HG02642 (cell line): ENCODE measurements around the gene ISY1.
"Not testable (repeated sequence)": the region's sequence is repeated elsewhere in the genome, so short reads cannot be mapped to it uniquely, and the experiment has no call there.

Experiments used
- ATAC-seq: cut with Tn5 transposase; IDR thresholded peaks from one replicate; pipeline ENCODE4 v1.9.1; 2021; ENCODE audit warnings: mild to moderate bottlenecking; ENCODE audit not compliant: unreplicated experiment, poor library complexity

Gene ISY1

DNA sequence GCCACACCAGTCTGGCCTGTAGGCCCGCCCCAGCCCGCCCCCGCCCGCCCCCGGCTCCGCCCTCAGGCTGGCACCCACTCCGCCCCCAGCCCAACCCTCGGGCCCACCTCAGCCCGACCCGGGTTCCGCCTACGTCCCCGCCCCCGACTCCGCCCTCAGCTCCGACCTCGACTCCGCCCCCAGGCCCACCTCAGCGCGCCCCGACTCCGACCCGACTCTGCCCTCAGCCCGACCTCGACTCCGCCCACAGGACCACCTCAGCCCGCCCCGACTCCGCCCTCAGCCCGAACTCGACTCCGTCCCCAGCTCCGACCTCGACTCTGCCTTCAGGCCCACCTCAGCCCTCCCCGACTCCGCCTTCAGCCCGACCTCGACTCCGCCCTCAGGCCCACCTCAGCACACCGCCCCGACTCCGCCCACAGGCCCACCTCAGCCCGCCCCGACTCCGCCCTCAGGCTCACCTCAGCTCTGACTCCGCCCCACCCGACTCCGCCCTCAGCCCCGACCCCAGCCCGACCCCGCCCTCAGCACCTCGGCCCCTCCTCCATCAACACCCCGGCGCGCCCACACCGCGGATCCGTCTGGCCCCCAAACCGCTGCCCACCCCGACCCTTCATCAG is 39.0 kb downstream of the ISY1 start, which contains the start of gene RAB43:
Gene RAB43 (minus strand): TSS at position 13 of the 620 bp plus-strand sequence. CDS start 315 bp downstream, outside the sequence.
- peak; percentile 51 for ATAC-seq

- ATAC-seq = peak; percentile 3
These were observed 39.7 kb downstream of the ISY1 start for GRCh38 chr3:129121016-129121791.

- ATAC-seq = peak; percentile 66
These were observed 40.4 kb downstream of the ISY1 start for GRCh38 chr3:129120254-129121004.

GRCh38 chr3:129119365-129120100 is 41.3 kb downstream of the ISY1 start:
- ATAC-seq = no peak

GRCh38 chr3:129118745-129119144 is 42.1 kb downstream of the ISY1 start:
- no peak for ATAC-seq

DNA sequence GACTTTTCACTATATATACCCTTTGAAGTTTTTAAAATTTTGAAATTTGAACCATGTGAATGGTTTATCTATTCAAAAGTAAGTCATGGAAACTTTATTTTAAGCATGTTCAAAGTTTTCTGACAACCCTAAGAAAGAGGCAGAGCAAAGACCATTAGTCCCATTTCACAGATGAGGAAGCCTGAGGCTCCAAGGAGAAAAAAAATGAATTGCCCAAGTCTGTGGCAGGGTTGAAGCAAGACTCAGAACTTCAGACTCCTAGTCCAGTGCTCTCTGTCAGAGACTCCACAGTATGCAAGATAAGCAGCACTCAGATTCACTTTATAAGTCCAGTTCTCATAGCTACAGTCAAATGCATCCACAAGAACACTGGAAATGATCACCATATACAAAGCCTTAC is 43.7 kb downstream of the ISY1 start:
- ATAC-seq = no peak

DNA sequence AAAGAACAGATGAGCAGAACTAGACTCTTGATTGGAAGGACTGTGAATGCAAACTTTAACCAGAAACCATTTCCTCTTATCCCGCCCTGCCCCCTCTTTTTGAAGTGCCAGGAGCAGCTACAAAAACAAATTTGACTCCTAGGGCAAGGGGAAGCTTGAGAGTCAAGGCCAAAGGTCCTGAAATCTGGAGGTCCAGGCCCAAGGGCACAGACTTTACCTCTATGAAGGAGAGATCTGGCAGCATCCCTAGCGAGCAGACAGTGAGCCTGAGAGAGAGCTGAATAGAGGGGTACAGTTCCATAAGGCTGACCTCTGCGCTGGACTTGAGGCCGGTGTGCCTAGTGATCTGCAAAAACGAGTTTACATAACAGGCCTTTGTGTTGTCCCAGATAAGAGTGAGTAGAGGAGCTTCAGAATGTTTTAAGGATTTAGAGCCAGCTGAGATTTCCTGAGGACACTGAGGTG is 44.3 kb downstream of the ISY1 start:
- ATAC-seq = no peak

DNA sequence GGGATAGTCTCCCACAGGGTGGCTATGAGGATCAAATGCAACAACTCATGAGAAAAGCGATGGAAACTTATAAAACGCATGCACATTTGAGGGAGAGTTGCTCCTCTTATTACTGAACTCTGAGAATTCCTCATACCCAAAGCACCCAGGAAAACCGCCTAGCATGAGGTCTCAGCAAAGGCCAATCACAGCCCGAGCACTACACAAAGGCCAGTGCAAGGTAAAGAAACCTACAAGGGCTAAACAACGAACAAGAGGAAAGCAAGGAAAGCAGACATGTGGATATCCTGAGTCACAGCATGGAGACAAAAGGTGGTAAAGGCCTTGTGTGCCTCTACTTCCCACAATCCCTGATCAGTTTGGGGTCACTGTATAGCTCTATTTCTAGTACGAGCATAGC is 46.4 kb downstream of the ISY1 start:
- ATAC-seq = no peak

DNA sequence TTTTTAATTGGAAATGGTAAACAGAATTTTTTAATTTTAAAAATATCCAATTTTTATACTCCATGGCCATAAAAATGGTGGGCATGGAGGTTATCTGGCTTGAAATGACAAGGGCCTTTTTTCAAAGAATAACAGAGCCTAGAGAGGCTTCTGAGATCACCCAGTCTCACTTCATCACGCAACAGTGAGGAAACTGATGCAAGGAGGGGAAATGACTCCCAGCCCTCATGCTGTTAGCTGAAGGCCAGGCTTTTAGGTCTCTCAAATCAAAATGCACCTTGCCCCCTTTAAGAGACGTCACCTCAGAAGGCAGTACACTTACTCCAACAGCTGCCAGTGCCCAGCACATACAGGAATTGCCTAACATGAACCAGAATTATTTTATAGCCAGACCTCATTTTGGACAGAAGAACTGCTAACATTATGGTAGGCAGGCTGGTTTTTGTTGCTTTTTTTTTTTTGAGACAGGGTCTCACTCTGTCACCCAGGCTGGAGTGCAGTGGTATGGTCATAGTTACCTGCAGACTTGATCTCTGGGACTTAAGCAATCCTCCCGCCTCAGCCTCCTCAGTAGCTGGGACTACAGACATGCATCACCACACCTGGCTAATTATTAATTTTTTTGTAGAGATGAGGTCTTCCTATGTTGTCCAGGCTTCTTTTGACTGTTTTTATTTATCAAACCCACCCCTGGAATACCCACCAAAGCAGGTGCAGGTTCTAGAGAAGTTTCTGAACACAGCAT is 48.4 kb downstream of the ISY1 start:
- ATAC-seq = no peak

DNA sequence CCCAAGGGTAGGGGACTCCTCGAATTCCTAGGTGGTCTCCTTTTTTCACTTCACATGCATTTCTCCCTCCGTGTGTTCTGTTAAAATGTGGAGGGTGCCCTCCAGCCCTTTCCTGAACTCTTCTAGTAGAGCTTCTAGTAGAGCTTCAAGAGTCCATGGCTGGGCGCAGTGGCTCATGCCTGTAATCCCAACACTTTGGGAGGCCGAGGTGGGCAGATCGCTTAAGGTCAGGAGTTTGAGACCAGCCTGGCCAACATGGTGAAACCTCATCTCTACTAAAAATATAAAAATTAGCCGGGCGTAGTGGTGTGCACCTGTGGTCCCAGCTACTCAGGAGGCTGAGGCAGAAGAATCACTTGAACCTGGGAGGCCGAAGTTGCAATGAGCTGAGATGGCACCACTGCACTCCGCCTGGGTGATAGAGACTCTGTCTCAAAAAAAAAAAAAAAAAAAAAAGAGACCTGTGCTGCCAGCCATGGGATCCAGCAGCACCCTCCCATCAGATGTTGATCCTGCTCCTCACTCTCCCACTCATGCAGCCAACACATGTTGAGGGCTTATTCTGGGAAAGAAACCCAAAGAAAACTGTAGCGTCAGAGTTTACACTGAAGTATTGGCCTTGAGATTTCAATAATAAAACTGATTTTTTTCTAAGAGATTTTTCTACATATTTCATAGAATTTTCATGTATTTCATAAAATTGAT is 49.6 kb downstream of the ISY1 start:
- not testable (repeated sequence) for ATAC-seq

GRCh38 chr3:129107793-129108192 is 53.1 kb downstream of the ISY1 start:
- no peak for ATAC-seq

DNA sequence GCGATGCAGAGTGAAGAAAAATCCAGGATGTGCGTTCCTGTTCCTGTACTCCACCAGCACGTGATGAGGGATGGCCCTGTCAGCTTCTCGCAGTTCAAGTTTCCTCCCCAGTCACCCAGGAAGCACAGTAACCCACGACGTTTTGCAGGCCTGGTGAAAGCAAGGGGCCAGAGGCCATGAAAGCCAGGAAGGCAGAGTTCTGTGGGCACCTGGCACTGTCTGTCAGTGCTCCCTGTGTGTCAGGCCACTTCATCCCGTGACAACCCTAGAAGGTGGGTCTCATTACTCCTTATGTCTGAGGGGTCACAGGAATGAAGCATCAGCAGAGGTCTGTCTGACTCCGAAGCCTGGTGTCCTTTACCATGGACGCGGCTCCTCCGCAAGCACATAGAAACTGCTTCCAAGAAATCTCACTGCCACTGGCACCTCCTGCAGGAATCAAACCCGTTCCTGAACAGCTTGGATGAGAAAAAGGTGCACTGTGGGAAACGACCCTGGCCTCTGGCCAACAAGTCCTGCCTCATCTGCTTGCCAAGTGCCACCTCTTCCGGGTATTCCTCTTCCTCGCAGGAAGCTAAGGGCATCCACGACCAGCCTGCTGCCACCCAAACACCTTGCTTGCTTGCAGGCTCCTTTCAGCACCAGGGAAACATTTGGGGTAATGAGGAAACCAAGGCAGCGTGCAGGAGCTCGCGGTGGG is 53.8 kb downstream of the ISY1 start:
- ATAC-seq = no peak

GRCh38 chr3:129106320-129106719 is 54.5 kb downstream of the ISY1 start:
- ATAC-seq = no peak

DNA sequence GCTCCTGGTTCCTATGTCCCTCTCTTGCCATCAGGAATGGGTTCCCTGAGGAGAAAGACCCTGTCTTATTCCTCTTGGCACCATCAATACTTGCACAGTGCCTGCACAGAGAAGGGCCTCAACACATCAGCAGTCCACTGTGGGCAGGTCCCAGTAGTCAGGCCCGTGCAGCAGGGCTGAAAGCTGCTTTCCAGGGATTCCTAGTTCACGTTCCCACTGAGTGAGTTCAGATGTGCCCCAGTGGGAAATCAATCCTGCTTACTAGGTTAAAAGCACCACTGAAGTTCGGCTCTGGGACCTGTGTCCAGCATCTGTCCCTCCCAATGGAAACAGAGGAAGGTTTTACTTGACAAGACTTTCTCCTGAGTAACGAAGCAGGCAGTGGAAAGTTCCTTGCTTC is 55.0 kb downstream of the ISY1 start:
- ATAC-seq = no peak

- ATAC-seq = no peak
These were observed 56.3 kb downstream of the ISY1 start for GRCh38 chr3:129104498-129105079.

- no peak for ATAC-seq
These were observed 56.8 kb downstream of the ISY1 start for GRCh38 chr3:129104051-129104450.

GRCh38 chr3:129103296-129103695 is 57.6 kb downstream of the ISY1 start:
- no peak for ATAC-seq
